ENCODE results near the gene CDK14.
"Not testable (repeated sequence)": the region's sequence is repeated elsewhere in the genome, so short reads cannot be mapped to it uniquely, and the experiment has no call there.

The CDK14 gene

GRCh38 chr7:91165846-91166230 is 569.7 kb downstream of the CDK14 start:
- H3K4me2 ChIP-seq: peak overlapping the region in 7 of 11 experiments; percentile 9 to 62 (median 48); a peak in 8 of 22 replicates
- no peak overlapping the region for H3K4me3 ChIP-seq
- H3K9ac ChIP-seq: no peak overlapping the region
- H3K4me1 ChIP-seq: peaks cover 16 to 21% (median 20%) of the 10 kb centered on the region in 10 experiments
- no peaks in the 10 kb centered on the region for H3K36me3 ChIP-seq
- peak overlapping the region in 4 of 11 experiments; percentile 4 to 47 (median 30); a peak in 2 of 22 replicates for H3K27ac ChIP-seq
- no peak for TF ChIP-seq Cebpa-rat (IDR thresholded peaks at IDR 0.05)
- H4K20me1 ChIP-seq: no peaks in the 10 kb centered on the region
- H3K27me3 ChIP-seq: no peaks in the 10 kb centered on the region
- no peaks in the 10 kb centered on the region for H3K9me3 ChIP-seq (replicated peaks in 1 of 11)

- Histone ChIP-seq H3K4me2 (no peak overlapping the region), H3K4me3 (no peak overlapping the region)
These were observed 573.0 kb downstream of the CDK14 start for GRCh38 chr7:91168871-91169829.

GRCh38 chr7:91169830-91170191 is 573.7 kb downstream of the CDK14 start:
- H3K36me3 ChIP-seq: peaks cover 0 to 11% (median 0%) of the 10 kb centered on the region in 11 experiments; a peak in 2 of 22 replicates
- H3K4me1 ChIP-seq: peaks cover 11 to 15% (median 13%) of the 10 kb centered on the region in 10 experiments
- H4K20me1 ChIP-seq: no peaks in the 10 kb centered on the region
- H3K4me3 ChIP-seq: no peak overlapping the region
- no peak overlapping the region for H3K9ac ChIP-seq
- H3K27me3 ChIP-seq: no peaks in the 10 kb centered on the region
- H3K9me3 ChIP-seq (replicated peaks in 1 of 11): peaks cover 0 to 11% (median 0%) of the 10 kb centered on the region in 11 experiments; a peak in 1 of 22 replicates
- H3K4me2 ChIP-seq: no peak overlapping the region
- no peak overlapping the region for H3K27ac ChIP-seq
- no peak for TF ChIP-seq Cebpa-rat (IDR thresholded peaks at IDR 0.05)

More at GRCh38 chr7:91168871-91169829, 573.0 kb downstream of the CDK14 start:
- no peak for TF ChIP-seq Cebpa-rat (IDR thresholded peaks at IDR 0.05)
- H3K9me3 ChIP-seq (replicated peaks in 1 of 11): peaks cover 0 to 11% (median 0%) of the 10 kb centered on the region in 11 experiments; a peak in 1 of 22 replicates
- H4K20me1 ChIP-seq: no peaks in the 10 kb centered on the region
- no peak overlapping the region for H3K9ac ChIP-seq
- H3K27ac ChIP-seq: no peak overlapping the region
- peaks cover 0 to 11% (median 0%) of the 10 kb centered on the region in 11 experiments; a peak in 2 of 22 replicates for H3K36me3 ChIP-seq
- H3K27me3 ChIP-seq: no peaks in the 10 kb centered on the region
- peaks cover 16 to 20% (median 20%) of the 10 kb centered on the region in 10 experiments for H3K4me1 ChIP-seq

GRCh38 chr7:91173265-91173664 is 577.1 kb downstream of the CDK14 start:
- Histone ChIP-seq H3K36me3 (peaks cover 0 to 11% (median 0%) of the 10 kb centered on the region in 11 experiments; a peak in 2 of 22 replicates), H3K9me3 (replicated peaks in 1 of 11) (peaks cover 0 to 11% (median 0%) of the 10 kb centered on the region in 11 experiments; a peak in 1 of 22 replicates)
- H3K4me3 ChIP-seq, H3K27ac ChIP-seq, H3K4me2 ChIP-seq, H3K9ac ChIP-seq, H3K27me3 ChIP-seq, H4K20me1 ChIP-seq, H3K4me1 ChIP-seq: not testable (repeated sequence)

GRCh38 chr7:91180746-91181145 is 584.6 kb downstream of the CDK14 start:
- H3K9ac ChIP-seq: no peak overlapping the region
- no peaks in the 10 kb centered on the region for H3K9me3 ChIP-seq (replicated peaks in 1 of 11)
- peaks cover 0 to 22% (median 0%) of the 10 kb centered on the region in 10 experiments; a peak in 6 of 20 replicates for H3K4me1 ChIP-seq
- H3K36me3 ChIP-seq: no peaks in the 10 kb centered on the region
- H3K27me3 ChIP-seq: no peaks in the 10 kb centered on the region
- peak overlapping the region in 1 of 11 experiments; percentile 37; a peak in 2 of 22 replicates for H3K27ac ChIP-seq
- H4K20me1 ChIP-seq: no peaks in the 10 kb centered on the region
- peak overlapping the region in 4 of 11 experiments; percentile 8 to 54 (median 37); a peak in 5 of 22 replicates for H3K4me2 ChIP-seq
- TF ChIP-seq Cebpa-rat (IDR thresholded peaks at IDR 0.05): no peak
- no peak overlapping the region for H3K4me3 ChIP-seq

GRCh38 chr7:91181949-91182348 is 585.8 kb downstream of the CDK14 start:
- Histone ChIP-seq H3K4me2 (no peak overlapping the region), H3K27me3 (no peaks in the 10 kb centered on the region), H3K36me3 (no peaks in the 10 kb centered on the region), H3K9me3 (replicated peaks in 1 of 11) (no peaks in the 10 kb centered on the region), H4K20me1 (no peaks in the 10 kb centered on the region), H3K9ac (no peak overlapping the region), H3K4me1 (peaks cover 0 to 22% (median 0%) of the 10 kb centered on the region in 10 experiments; a peak in 6 of 20 replicates), H3K4me3 (no peak overlapping the region), H3K27ac (no peak overlapping the region)
- TF ChIP-seq Cebpa-rat (IDR thresholded peaks at IDR 0.05): no peak

GRCh38 chr7:91182819-91183764 is 587.0 kb downstream of the CDK14 start:
- H3K27ac ChIP-seq: no peak overlapping the region
- peaks cover 0 to 22% (median 0%) of the 10 kb centered on the region in 10 experiments; a peak in 6 of 20 replicates for H3K4me1 ChIP-seq
- H3K27me3 ChIP-seq: no peaks in the 10 kb centered on the region
- H4K20me1 ChIP-seq: no peaks in the 10 kb centered on the region
- no peaks in the 10 kb centered on the region; a peak in 1 of 22 replicates for H3K36me3 ChIP-seq
- no peak overlapping the region for H3K4me3 ChIP-seq
- H3K9ac ChIP-seq: no peak overlapping the region
- TF ChIP-seq Cebpa-rat (IDR thresholded peaks at IDR 0.05): no peak
- H3K4me2 ChIP-seq: no peak overlapping the region
- H3K9me3 ChIP-seq (replicated peaks in 1 of 11): no peaks in the 10 kb centered on the region

- Histone ChIP-seq H3K4me2 (no peak overlapping the region), H3K4me1 (peaks cover 0 to 13% (median 0%) of the 10 kb centered on the region in 10 experiments; a peak in 6 of 20 replicates), H3K4me3 (no peak overlapping the region), H3K9ac (no peak overlapping the region), H3K27ac (no peak overlapping the region), H3K9me3 (replicated peaks in 1 of 11) (no peaks in the 10 kb centered on the region), H3K27me3 (no peaks in the 10 kb centered on the region), H4K20me1 (no peaks in the 10 kb centered on the region), H3K36me3 (no peaks in the 10 kb centered on the region; a peak in 1 of 22 replicates)
- TF ChIP-seq Cebpa-rat (IDR thresholded peaks at IDR 0.05): no peak
These were observed 589.6 kb downstream of the CDK14 start for GRCh38 chr7:91185771-91186170.

Measured in BLaER1 treated with 17β-estradiol and CSF1 and Interleukin-3, amounts not matched to agents 10 nM and 100 nM (cell line).